Stomach smooth muscle (tissue), 2 donors: ENCODE measurements around the gene SESN3.

Experiments
- H3K27ac ChIP-seq: one replicate; pipeline ENCODE4 v1.7.0; 2013; ENCODE audit warnings: mild to moderate bottlenecking, low read length, inconsistent platforms
- H3K27me3 ChIP-seq, 2 donors: one replicate each; pipeline ENCODE4 v1.7.0; 2013; ENCODE audit warnings: low read length in 2 of 2; ENCODE audit not compliant: insufficient read depth in 2 of 2, control insufficient read depth in 1 of 2
- H3K36me3 ChIP-seq, 2 donors: one replicate each; pipeline ENCODE4 v1.7.0; 2013; ENCODE audit warnings: low read length in 2 of 2; ENCODE audit not compliant: control insufficient read depth in 2 of 2, insufficient read depth in 2 of 2
- H3K4me1 ChIP-seq: one replicate; pipeline ENCODE4 v1.7.0; 2013; ENCODE audit warnings: low read length; ENCODE audit not compliant: control insufficient read depth, insufficient read depth
- H3K4me3 ChIP-seq, 2 donors: one replicate each; pipeline ENCODE4 v1.7.0; 2013; ENCODE audit warnings: low read length in 2 of 2
- H3K9ac ChIP-seq, 2 donors: one replicate each; pipeline ENCODE4 v1.7.0; 2013; ENCODE audit warnings: low read length in 2 of 2, mild to moderate bottlenecking in 1 of 2
- H3K9me3 ChIP-seq, 2 donors: one replicate each; pipeline ENCODE4 v1.7.0; 2013; ENCODE audit warnings: low read length in 2 of 2; ENCODE audit not compliant: control insufficient read depth in 2 of 2
- donor health status: healthy.
- donor health status: Pancreatic carcinoma.

SESN3 gene

DNA sequence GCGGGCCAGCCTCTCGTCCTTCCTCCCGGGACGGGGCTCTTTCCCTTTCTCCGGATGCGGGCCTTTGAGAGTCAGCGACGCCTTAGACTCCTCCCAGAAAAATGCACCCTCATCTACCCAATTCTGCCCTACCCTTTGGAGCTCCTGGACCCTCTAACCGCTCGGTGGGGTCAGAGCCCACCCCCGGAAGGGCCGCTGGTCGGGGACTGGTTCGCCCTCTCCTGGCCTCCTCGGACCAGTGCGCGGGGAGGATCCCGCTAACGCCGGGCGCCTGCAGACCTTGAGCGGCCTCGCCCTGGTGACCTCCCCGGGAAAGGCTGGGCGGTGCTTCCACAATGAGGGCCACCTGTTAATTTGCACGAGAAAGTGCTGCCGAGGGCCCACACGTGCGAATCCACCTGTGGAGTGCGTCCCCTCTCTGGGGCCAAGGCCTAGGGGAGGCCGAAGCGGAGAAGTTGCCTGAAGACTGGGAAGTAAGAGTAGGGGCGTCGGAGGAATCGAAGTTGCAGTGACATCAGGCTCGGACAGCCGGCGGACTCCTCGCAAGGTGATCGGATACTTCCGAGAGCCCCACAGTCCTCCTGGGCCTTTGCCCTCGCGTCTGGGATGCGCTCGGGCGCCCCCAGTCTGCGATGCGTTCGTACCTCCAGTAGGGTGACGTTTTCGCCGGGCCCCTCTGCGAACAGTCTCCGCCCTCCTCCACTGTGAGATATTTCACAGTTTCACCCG lies 79.9 kb downstream of the SESN3 start:
- H3K4me3 ChIP-seq: peak overlapping the region; percentile 77 to 85
- H3K9me3 ChIP-seq: no peaks in the 10 kb centered on the region
- peak overlapping the region; percentile 55 for H3K27ac ChIP-seq
- H3K27me3 ChIP-seq: no peaks in the 10 kb centered on the region
- no peaks in the 10 kb centered on the region for H3K36me3 ChIP-seq
- H3K4me1 ChIP-seq: peaks cover 49% of the 10 kb centered on the region
- peak overlapping the region; percentile 78 to 87 for H3K9ac ChIP-seq

GRCh38 chr11:95149651-95150364 lies 81.2 kb downstream of the SESN3 start:
- no peaks in the 10 kb centered on the region for H3K27me3 ChIP-seq
- H3K9ac ChIP-seq: peak overlapping the region in 1 of 2 donors; percentile 78
- peak overlapping the region in 1 of 2 donors; percentile 85 for H3K4me3 ChIP-seq
- H3K27ac ChIP-seq: peak overlapping the region; percentile 55
- peaks cover 49% of the 10 kb centered on the region for H3K4me1 ChIP-seq
- H3K9me3 ChIP-seq: no peaks in the 10 kb centered on the region
- H3K36me3 ChIP-seq: no peaks in the 10 kb centered on the region

DNA sequence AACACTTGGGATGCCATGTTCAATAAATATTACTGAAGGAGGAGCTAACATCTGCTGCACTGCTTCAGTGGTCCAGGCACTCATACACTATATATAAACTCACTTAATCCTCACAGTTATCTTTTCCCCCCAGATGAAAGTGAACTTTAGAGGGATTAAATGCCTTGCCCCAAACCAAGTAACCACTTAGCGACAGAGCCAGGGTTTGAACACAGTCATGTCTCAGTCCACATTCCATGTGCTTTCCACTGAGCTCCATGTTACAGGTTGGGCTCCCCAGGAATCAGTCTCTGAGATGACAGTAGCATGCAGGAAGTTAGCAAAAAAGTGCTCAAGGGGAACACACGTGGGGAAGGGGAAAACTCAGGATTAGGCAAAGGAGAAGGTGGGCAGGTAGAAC lies 82.1 kb downstream of the SESN3 start:
- Histone ChIP-seq H3K4me3 (no peak overlapping the region), H3K9me3 (no peaks in the 10 kb centered on the region), H3K27ac (no peak overlapping the region)

DNA sequence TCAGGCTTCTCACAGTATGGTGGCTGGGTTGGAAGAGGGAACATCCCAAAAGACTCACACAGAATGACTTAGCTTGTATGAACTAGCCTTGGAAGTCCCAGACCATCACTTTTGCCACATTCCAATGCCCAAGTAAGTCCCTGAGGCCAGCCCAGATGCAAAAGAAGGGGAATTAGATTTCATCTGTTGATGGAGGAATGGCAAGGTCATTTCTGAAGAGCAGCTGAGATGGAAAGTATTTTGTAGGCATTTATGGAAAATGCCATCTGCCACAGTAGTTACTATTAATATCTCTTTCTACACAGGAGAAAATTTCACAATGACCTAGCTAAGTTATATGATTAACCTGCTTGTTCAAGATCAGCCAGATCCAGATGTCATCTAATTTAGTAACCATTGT lies 82.6 kb downstream of the SESN3 start:
- H3K36me3 ChIP-seq: no peaks in the 10 kb centered on the region
- no peak overlapping the region for H3K9ac ChIP-seq
- peak overlapping the region; percentile 26 for H3K27ac ChIP-seq
- H3K27me3 ChIP-seq: no peaks in the 10 kb centered on the region
- no peaks in the 10 kb centered on the region for H3K9me3 ChIP-seq
- H3K4me3 ChIP-seq: no peak overlapping the region
- H3K4me1 ChIP-seq: peaks cover 45% of the 10 kb centered on the region

More for the DNA sequence above, 82.1 kb downstream of the SESN3 start:
- Histone ChIP-seq H3K27me3 (no peaks in the 10 kb centered on the region), H3K9ac (no peak overlapping the region), H3K4me1 (peaks cover 49% of the 10 kb centered on the region), H3K36me3 (no peaks in the 10 kb centered on the region)

- H3K9me3 ChIP-seq: no peaks in the 10 kb centered on the region
- no peaks in the 10 kb centered on the region for H3K27me3 ChIP-seq
- H3K9ac ChIP-seq: no peak overlapping the region
- peak overlapping the region; percentile 26 for H3K27ac ChIP-seq
- no peak overlapping the region for H3K4me3 ChIP-seq
- no peaks in the 10 kb centered on the region for H3K36me3 ChIP-seq
- peaks cover 44% of the 10 kb centered on the region for H3K4me1 ChIP-seq
Measured at GRCh38 chr11:95147364-95147905, 83.6 kb downstream of the SESN3 start.

- Histone ChIP-seq H3K9ac (no peak overlapping the region), H3K4me1 (peaks cover 30% of the 10 kb centered on the region), H3K27me3 (no peaks in the 10 kb centered on the region), H3K36me3 (no peaks in the 10 kb centered on the region), H3K9me3 (no peaks in the 10 kb centered on the region), H3K27ac (no peak overlapping the region), H3K4me3 (no peak overlapping the region)
Measured at GRCh38 chr11:95145430-95146060, 85.5 kb downstream of the SESN3 start.

DNA sequence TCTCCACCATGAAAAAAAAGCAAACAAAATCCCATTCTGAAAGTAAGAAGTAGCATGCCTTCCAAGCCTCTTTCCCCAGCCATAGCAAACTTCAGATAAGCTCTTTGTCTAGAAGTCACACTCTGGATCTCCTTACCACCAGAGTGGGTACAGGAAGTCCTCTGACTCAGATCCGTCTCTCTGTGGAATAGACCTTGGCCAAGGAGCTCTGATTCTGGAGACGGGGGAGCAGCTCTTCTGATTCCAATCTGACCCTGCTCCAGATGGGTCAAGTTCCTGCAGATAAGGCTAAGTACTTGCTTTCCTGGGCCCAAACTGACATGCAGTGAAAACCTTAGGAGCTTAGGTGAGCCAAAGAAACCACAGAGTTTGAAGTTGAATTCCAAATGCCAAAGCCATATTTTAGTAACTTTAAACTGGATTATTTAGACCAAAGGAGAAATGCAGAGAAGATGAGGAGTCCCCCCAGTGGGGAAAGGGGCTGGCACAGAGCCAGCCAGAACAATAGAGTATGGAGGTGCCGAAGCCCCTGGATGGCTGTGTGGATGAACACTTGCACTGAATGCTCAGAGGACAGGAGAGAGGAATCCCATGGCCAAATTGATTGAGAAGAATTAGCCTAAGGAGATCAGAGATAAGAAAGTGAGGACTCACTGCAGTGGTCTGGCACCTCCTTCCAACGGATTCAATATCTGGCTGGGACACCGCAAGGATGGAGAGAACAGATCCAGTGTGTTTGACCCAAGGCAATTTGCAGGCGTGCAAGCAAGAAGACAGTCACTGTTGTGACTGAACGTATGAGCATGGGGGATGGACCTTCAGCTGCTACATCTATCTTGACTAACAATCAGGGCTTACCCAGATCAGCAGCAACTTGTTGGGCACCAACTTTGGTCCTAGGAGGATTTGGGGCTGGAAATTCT lies 86.4 kb downstream of the SESN3 start:
- Histone ChIP-seq H3K27me3 (no peaks in the 10 kb centered on the region), H3K36me3 (no peaks in the 10 kb centered on the region), H3K9me3 (no peaks in the 10 kb centered on the region), H3K27ac (no peak overlapping the region), H3K4me1 (peaks cover 23% of the 10 kb centered on the region), H3K9ac (no peak overlapping the region), H3K4me3 (no peak overlapping the region)

- peaks cover 13% of the 10 kb centered on the region for H3K4me1 ChIP-seq
- H3K9me3 ChIP-seq: no peaks in the 10 kb centered on the region
- no peak overlapping the region for H3K27ac ChIP-seq
- H3K27me3 ChIP-seq: no peaks in the 10 kb centered on the region
- H3K36me3 ChIP-seq: no peaks in the 10 kb centered on the region
- no peak overlapping the region for H3K4me3 ChIP-seq
- H3K9ac ChIP-seq: no peak overlapping the region
Measured at GRCh38 chr11:95143106-95143681, 87.8 kb downstream of the SESN3 start.

DNA sequence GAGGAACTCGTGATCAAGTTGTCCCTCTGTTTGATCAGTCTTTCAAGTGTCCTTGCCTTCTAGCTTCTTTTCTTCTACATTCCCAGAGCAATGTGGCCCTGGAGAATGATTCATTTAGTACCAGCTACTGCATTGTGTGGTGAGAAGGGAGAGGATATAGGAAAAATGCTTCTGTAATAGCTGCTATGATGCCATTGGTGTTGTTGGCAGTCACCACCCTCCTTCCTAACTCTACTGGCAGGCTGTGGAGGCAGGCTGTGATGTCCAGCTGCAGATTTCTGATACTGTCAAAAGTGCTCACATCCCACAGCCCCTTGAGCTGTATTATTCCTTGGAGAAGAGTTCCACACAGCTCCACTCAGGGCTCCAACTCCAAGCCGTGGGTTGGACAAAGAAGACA lies 88.6 kb downstream of the SESN3 start:
- Histone ChIP-seq H3K4me3 (no peak overlapping the region), H3K9me3 (no peaks in the 10 kb centered on the region), H3K9ac (no peak overlapping the region), H3K27me3 (no peaks in the 10 kb centered on the region), H3K27ac (no peak overlapping the region), H3K4me1 (peaks cover 6% of the 10 kb centered on the region), H3K36me3 (no peaks in the 10 kb centered on the region)
